ENCODE results near the gene FKBP14.

Gene FKBP14

GRCh38 chr7:30032310-30033125 lies 6.0 kb upstream of the FKBP14 start:
- no peak for DNase-seq

- DNase-seq, result no peak
These were observed 3.2 kb upstream of the FKBP14 start for GRCh38 chr7:30029696-30030095.

DNA sequence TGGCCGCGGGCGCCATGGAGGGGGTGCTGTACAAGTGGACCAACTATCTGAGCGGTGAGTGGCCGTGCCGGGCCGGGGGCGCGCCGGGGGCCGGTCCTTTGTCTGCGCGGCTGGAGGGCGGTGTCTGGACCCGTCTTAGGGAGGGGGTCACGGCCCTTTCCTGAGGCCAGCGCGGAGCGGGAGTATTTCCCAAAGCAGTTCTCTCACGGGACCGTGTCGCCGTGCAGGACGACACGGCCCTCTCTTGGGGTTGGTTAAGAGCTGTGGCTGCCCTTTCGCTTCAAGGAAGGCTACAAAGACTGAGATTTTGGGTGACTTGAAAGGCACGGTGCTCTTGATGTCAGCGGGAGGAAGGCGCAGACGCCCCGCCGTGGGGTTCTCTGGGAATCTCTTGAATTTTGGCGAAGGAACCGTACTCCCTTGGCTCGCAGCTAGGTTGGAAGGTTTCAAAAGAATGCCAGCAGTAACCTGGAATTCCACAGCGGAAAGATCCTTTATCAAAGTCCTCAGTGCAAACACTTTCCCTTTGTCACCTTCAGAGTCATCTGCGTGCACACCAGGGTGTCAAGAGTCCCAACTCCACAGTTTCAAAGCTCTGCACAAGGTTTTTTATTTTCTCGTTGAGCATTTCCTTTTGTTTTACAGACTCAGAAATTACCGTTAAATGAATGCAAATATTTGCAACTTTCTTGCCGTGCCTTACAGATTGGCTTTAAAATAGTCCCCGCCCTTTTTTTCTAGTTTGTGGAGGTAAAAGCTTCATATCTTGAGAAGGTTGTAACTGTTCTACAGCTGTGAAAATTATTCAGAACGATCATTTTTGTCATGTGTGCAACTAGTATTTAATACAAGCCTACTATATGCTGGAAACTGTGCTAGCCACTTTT lies 2.5 kb upstream of the FKBP14 start:
- DNase-seq, result no peak

DNA sequence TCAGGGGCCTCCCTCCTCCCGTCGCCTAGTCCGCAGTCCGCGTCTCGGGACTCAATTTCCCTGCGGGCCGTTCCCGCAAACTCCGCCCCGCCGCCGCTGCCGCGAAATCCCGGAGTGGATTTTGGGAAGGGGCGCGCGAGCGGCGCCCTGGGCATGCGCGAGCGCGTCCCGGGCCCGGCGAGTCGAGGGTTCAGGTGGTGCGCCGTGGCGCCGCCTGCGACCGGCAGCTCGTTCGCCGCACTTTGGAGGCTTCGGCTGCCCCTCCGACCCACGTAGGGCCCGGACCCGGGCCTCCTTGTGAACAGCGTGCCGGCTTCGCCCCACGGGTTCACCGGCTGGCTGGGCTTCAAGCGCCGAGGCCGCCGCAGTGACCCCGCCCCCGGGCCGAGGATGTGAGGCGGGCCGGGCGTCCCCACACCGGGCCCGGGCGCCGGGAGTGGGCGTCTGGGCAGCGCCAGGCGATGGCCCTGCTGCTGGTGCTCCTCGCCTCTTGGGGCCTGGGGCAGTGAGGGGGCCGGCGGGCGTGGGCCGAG lies 1.8 kb upstream of the FKBP14 start, which contains the start of gene PLEKHA8:
TSS of gene PLEKHA8 (plus strand) at position 197 of the 533 bp plus-strand sequence. CDS start 351 bp downstream, outside the sequence.
- peak; percentile 86 for DNase-seq

- peak; percentile 55 for DNase-seq
These were observed 1.3 kb upstream of the FKBP14 start for GRCh38 chr7:30027740-30028215.

DNA sequence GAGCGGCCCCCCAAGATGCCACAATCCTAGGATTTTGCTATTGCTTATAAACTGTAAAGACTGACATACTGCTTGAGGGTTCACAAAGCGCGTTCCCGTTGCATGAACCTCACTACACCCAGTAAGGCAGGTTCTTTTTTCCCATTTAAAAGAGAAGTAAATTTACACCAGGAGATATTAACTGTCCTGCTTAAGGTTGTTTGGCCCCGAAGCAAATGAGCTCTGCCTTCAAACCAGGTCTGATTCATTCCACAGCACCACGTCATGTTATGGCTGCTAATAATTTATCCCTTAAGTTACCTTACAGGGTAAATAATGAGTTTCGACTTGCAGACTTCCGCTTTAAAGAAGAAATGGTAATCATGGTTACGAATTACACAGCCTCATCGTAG lies 559 bp upstream of the FKBP14 start:
- DNase-seq, result no peak

DNA sequence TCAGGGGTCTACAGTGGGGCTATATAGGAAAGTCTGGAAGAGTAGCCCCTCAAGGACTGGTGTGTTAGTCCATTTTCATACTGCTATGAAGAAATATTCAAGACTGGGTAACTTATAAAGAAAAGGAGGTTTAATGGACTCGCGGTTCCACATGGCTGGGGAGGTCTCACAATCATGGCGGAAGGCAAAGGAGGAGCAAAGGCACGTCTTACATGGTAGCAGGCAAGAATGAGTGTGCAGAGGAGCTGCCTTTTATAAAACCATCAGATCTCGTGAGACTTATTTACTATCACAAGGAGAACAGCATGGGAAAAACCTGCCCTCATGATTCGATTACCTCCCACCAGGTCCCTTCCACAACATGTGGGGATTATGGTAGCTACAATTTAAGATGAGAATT lies 3.0 kb downstream of the FKBP14 start:
- no peak for DNase-seq

GRCh38 chr7:30022991-30023390 lies 3.5 kb downstream of the FKBP14 start:
- DNase-seq, result no peak

GRCh38 chr7:30020535-30020934 lies 6.0 kb downstream of the FKBP14 start:
- no peak for DNase-seq

- DNase-seq, result no peak
These were observed 6.5 kb downstream of the FKBP14 start for GRCh38 chr7:30019960-30020359.

GRCh38 chr7:30019387-30019786 lies 7.1 kb downstream of the FKBP14 start:
- DNase-seq, result no peak

GRCh38 chr7:30018451-30018850 lies 8.1 kb downstream of the FKBP14 start:
- no peak for DNase-seq

GRCh38 chr7:30012757-30013156 lies 13.7 kb downstream of the FKBP14 start:
- no peak for DNase-seq

- no peak for DNase-seq
These were observed 16.5 kb downstream of the FKBP14 start for GRCh38 chr7:30010021-30010420.

DNA sequence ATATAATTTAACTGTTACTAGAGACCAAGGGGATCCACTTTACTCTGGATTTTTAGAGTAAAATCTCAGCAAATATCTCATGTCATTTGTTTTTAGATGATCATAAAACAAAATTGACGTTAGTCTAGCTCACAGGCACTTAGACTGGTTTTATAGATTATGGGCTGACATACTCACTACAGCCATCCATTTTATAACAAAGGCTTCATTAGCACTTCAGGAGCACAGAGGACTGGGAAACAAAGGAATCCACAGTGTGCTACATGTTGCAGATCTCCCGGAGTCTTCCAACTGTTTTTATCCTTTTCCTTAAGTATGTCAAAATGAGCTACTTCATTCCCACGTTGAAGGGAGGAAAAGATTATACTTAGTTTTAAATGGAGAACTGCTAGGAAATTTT lies 21.0 kb downstream of the FKBP14 start:
- no peak for DNase-seq

GRCh38 chr7:30003098-30003497 lies 23.4 kb downstream of the FKBP14 start:
- no peak for DNase-seq

- no peak for DNase-seq
These were observed 24.5 kb downstream of the FKBP14 start for GRCh38 chr7:30001998-30002397.

DNA sequence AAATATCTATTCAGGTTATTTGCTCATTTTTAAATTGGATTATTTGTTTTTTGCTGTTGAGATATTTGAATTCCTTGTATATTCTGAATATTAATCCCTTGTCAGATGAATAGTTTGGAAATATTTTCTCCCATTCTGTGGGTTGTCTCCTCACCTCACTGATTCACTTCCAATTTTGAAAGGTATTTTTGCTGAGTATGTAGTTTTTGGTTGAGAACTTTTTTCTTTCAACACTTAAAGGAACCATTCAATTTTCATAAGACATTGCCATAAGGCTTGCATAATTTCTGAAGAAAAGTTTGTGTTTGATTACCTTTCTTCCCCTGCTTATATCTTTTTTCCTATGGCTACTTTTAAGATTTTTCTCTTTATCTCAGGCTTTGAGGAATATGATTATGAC lies 28.0 kb downstream of the FKBP14 start:
- no peak for DNase-seq

DNA sequence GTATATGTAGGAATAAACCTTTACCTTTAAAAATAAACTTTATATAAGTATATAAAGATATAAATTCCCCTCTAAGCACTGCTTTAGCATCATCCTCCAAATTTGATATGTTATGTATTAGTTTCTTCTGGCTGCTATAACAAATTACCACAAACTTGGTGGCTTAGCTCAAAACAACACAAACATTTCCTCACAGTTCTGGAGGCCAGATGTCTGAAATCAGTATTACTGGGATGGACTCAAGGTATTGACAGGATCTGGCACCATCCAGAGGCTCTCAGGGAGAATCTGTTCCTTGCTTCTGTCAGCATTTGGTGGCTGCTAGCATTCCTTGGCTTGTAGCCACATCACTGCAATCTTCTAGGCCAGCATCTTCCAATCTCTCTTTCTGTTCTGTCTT lies 30.2 kb downstream of the FKBP14 start:
- no peak for DNase-seq

- DNase-seq, result no peak
These were observed 30.9 kb downstream of the FKBP14 start for GRCh38 chr7:29995652-29996051.

- no peak for DNase-seq
These were observed 33.4 kb downstream of the FKBP14 start for GRCh38 chr7:29993140-29993539.

GRCh38 chr7:29991937-29992336 lies 34.6 kb downstream of the FKBP14 start:
- no peak for DNase-seq

GRCh38 chr7:29990931-29991330 lies 35.6 kb downstream of the FKBP14 start:
- no peak for DNase-seq

All from DMS153 (cell line).